Peyer's patch (tissue), 4 donors: ENCODE results near the gene PTGR3.

Source experiments
- POLR2A ChIP-seq, 2 donors: fragments of 450-650 bp; IDR thresholded peaks; one replicate each; pipeline ENCODE4 v1.5.1; 2017; ENCODE audit warnings: antibody characterized with exemption in 2 of 2, mild to moderate bottlenecking in 2 of 2, moderate library complexity in 2 of 2
- TF ChIP-seq, protein P1 (sequence below), 6 experiments: fragments of 450-650 bp in 4 of 6; fragments of 200-600 bp in 2 of 6; sonication (generic) in 1 of 6; IDR thresholded peaks; one replicate each; pipeline ENCODE4 v1.5.1; 2017 to 2019; ENCODE audit warnings: antibody characterized with exemption in 6 of 6, mild to moderate bottlenecking in 3 of 6, moderate library complexity in 1 of 6

DNA sequence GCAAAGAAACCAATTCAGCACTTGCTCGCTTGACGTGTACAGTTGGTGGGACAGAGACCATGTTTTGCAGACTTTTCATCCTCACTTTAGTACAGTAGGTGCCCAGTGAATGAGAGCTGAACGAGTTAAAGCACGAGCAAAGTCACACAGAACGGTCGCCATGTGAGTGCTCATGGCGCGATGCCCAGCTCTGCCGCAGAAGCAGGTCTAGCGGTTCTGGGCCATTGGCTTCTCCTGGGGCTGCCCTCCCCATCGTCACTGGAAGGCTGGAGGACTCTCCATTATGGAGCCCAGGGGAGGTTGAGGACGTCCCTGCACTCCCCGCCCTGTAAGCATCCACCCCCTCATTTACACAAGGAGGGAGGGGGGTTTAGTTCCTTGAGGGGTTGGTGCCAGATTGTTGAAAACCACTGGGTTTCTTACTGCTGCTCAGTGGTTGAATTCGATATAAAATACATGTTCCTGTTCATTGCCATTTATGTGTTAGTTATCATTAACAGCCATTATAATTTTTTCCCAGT lies 24.9 kb downstream of the PTGR3 start:
- TF ChIP-seq, protein P1, sequence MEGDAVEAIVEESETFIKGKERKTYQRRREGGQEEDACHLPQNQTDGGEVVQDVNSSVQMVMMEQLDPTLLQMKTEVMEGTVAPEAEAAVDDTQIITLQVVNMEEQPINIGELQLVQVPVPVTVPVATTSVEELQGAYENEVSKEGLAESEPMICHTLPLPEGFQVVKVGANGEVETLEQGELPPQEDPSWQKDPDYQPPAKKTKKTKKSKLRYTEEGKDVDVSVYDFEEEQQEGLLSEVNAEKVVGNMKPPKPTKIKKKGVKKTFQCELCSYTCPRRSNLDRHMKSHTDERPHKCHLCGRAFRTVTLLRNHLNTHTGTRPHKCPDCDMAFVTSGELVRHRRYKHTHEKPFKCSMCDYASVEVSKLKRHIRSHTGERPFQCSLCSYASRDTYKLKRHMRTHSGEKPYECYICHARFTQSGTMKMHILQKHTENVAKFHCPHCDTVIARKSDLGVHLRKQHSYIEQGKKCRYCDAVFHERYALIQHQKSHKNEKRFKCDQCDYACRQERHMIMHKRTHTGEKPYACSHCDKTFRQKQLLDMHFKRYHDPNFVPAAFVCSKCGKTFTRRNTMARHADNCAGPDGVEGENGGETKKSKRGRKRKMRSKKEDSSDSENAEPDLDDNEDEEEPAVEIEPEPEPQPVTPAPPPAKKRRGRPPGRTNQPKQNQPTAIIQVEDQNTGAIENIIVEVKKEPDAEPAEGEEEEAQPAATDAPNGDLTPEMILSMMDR (IDR thresholded peaks at IDR 0.05): no peak
- TF ChIP-seq POLR2A (IDR thresholded peaks at IDR 0.05): no peak
